ENCODE measurements around the gene DAB1.

Gene DAB1

GRCh38 chr1:57163325-57163724 lies 260.5 kb downstream of the DAB1 start:
- Histone ChIP-seq H3K4ac (ENCODE audit: low read length) (no peak overlapping the region), H3K14ac (ENCODE audit: low read length) (no peak overlapping the region), H2BK12ac (ENCODE audit: low read length) (no peak overlapping the region), H3K79me1 (ENCODE audit: low read depth, low read length) (no peaks in the 10 kb centered on the region), H3K4me1 (ENCODE audit: control insufficient read depth in 2 of 2, insufficient read depth in 1 of 2, low read depth in 1 of 2, low read length in 2 of 2) (peaks cover 8 to 11% of the 10 kb centered on the region in 2 donors), H2BK5ac (ENCODE audit: low read length) (no peak overlapping the region), H2BK120ac (ENCODE audit: low read depth, low read length) (no peak overlapping the region), H3K18ac (ENCODE audit: low read length) (peak overlapping the region; percentile 67), H3K23ac (ENCODE audit: low read depth, low read length, poor library complexity) (no peak overlapping the region), H4K91ac (ENCODE audit: low read depth, low read length, poor library complexity) (no peak overlapping the region), H3K4me3 (ENCODE audit: low read length in 2 of 2) (no peak overlapping the region), H3K27ac (replicated peaks; ENCODE audit: low read length) (no peak overlapping the region), H2AK5ac (ENCODE audit: low read depth, low read length) (peak overlapping the region; percentile 24), H3K4me2 (ENCODE audit: insufficient read depth, low read length, poor library complexity, severe bottlenecking) (no peak overlapping the region), H2AFZ (ENCODE audit: low read length) (no peak overlapping the region), H3K9me3 (replicated peaks in 1 of 2; ENCODE audit: control insufficient read depth in 2 of 2, insufficient read depth in 1 of 2, low read depth in 1 of 2, low read length in 2 of 2) (no peaks in the 10 kb centered on the region), H3K27me3 (ENCODE audit: control insufficient read depth in 3 of 3, insufficient read depth in 3 of 3, low read depth in 1 of 3, low read length in 3 of 3) (no peaks in the 10 kb centered on the region), H3K36me3 (replicated peaks in 1 of 2; ENCODE audit: control insufficient read depth in 2 of 2, insufficient read depth in 2 of 2, low read length in 2 of 2) (no peaks in the 10 kb centered on the region), H3K9ac (ENCODE audit: low read depth, low read length, poor library complexity) (no peak overlapping the region), H2BK15ac (ENCODE audit: low read length) (no peak overlapping the region), H4K8ac (ENCODE audit: low read depth, low read length) (no peak overlapping the region)
- no peak for DNase-seq (ENCODE audit: low spot score)
- WGBS, 2 donors (ENCODE audit: extremely low coverage in 2 of 2, insufficient read length in 2 of 2, insufficient replicate concordance in 1 of 2), result no CpG with 5 or more reads among the region's 5 CpGs

GRCh38 chr1:57162607-57163261 lies 261.1 kb downstream of the DAB1 start:
- WGBS, 2 donors (ENCODE audit: extremely low coverage in 2 of 2, insufficient read length in 2 of 2, insufficient replicate concordance in 1 of 2), result no CpG with 5 or more reads among the region's 4 CpGs
- Histone ChIP-seq H3K4me3 (ENCODE audit: low read length in 2 of 2) (no peak overlapping the region), H3K4me1 (ENCODE audit: control insufficient read depth in 2 of 2, insufficient read depth in 1 of 2, low read depth in 1 of 2, low read length in 2 of 2) (peaks cover 11 to 12% of the 10 kb centered on the region in 2 donors), H3K27ac (replicated peaks; ENCODE audit: low read length) (no peak overlapping the region), H2BK12ac (ENCODE audit: low read length) (no peak overlapping the region), H3K9ac (ENCODE audit: low read depth, low read length, poor library complexity) (no peak overlapping the region), H2AK5ac (ENCODE audit: low read depth, low read length) (no peak overlapping the region), H3K36me3 (replicated peaks in 1 of 2; ENCODE audit: control insufficient read depth in 2 of 2, insufficient read depth in 2 of 2, low read length in 2 of 2) (no peaks in the 10 kb centered on the region), H3K4me2 (ENCODE audit: insufficient read depth, low read length, poor library complexity, severe bottlenecking) (no peak overlapping the region), H2AFZ (ENCODE audit: low read length) (no peak overlapping the region), H3K79me1 (ENCODE audit: low read depth, low read length) (no peaks in the 10 kb centered on the region), H2BK120ac (ENCODE audit: low read depth, low read length) (no peak overlapping the region), H3K27me3 (ENCODE audit: control insufficient read depth in 3 of 3, insufficient read depth in 3 of 3, low read depth in 1 of 3, low read length in 3 of 3) (no peaks in the 10 kb centered on the region), H3K9me3 (replicated peaks in 1 of 2; ENCODE audit: control insufficient read depth in 2 of 2, insufficient read depth in 1 of 2, low read depth in 1 of 2, low read length in 2 of 2) (no peaks in the 10 kb centered on the region), H2BK15ac (ENCODE audit: low read length) (no peak overlapping the region), H4K91ac (ENCODE audit: low read depth, low read length, poor library complexity) (no peak overlapping the region), H3K4ac (ENCODE audit: low read length) (no peak overlapping the region), H3K18ac (ENCODE audit: low read length) (peak overlapping the region; percentile 55), H3K14ac (ENCODE audit: low read length) (no peak overlapping the region), H2BK5ac (ENCODE audit: low read length) (no peak overlapping the region), H3K23ac (ENCODE audit: low read depth, low read length, poor library complexity) (no peak overlapping the region), H4K8ac (ENCODE audit: low read depth, low read length) (no peak overlapping the region)
- no peak for DNase-seq (ENCODE audit: low spot score)

GRCh38 chr1:57160594-57160993 lies 263.3 kb downstream of the DAB1 start:
- H3K27ac ChIP-seq (replicated peaks; ENCODE audit: low read length), result no peak overlapping the region
- no peak overlapping the region for H4K8ac ChIP-seq (ENCODE audit: low read depth, low read length)
- H3K79me1 ChIP-seq (ENCODE audit: low read depth, low read length), result no peaks in the 10 kb centered on the region
- H3K4ac ChIP-seq (ENCODE audit: low read length), result no peak overlapping the region
- no peak overlapping the region for H3K4me2 ChIP-seq (ENCODE audit: insufficient read depth, low read length, poor library complexity, severe bottlenecking)
- H3K4me1 ChIP-seq (ENCODE audit: control insufficient read depth in 2 of 2, insufficient read depth in 1 of 2, low read depth in 1 of 2, low read length in 2 of 2), result peaks cover 11 to 13% of the 10 kb centered on the region in 2 donors
- H3K4me3 ChIP-seq (ENCODE audit: low read length in 2 of 2), result no peak overlapping the region
- H3K27me3 ChIP-seq (ENCODE audit: control insufficient read depth in 3 of 3, insufficient read depth in 3 of 3, low read depth in 1 of 3, low read length in 3 of 3), result no peaks in the 10 kb centered on the region
- no peak overlapping the region for H3K14ac ChIP-seq (ENCODE audit: low read length)
- no peak overlapping the region for H3K9ac ChIP-seq (ENCODE audit: low read depth, low read length, poor library complexity)
- no peak overlapping the region for H4K91ac ChIP-seq (ENCODE audit: low read depth, low read length, poor library complexity)
- H2AK5ac ChIP-seq (ENCODE audit: low read depth, low read length), result no peak overlapping the region
- no CpG with 5 or more reads among the region's 4 CpGs for WGBS, 2 donors (ENCODE audit: extremely low coverage in 2 of 2, insufficient read length in 2 of 2, insufficient replicate concordance in 1 of 2)
- H3K9me3 ChIP-seq (replicated peaks in 1 of 2; ENCODE audit: control insufficient read depth in 2 of 2, insufficient read depth in 1 of 2, low read depth in 1 of 2, low read length in 2 of 2), result no peaks in the 10 kb centered on the region
- no peak overlapping the region for H2BK120ac ChIP-seq (ENCODE audit: low read depth, low read length)
- no peaks in the 10 kb centered on the region for H3K36me3 ChIP-seq (replicated peaks in 1 of 2; ENCODE audit: control insufficient read depth in 2 of 2, insufficient read depth in 2 of 2, low read length in 2 of 2)
- H2AFZ ChIP-seq (ENCODE audit: low read length), result no peak overlapping the region
- H2BK5ac ChIP-seq (ENCODE audit: low read length), result no peak overlapping the region
- no peak for DNase-seq (ENCODE audit: low spot score)
- no peak overlapping the region for H3K18ac ChIP-seq (ENCODE audit: low read length)
- no peak overlapping the region for H2BK12ac ChIP-seq (ENCODE audit: low read length)
- H3K23ac ChIP-seq (ENCODE audit: low read depth, low read length, poor library complexity), result no peak overlapping the region
- no peak overlapping the region for H2BK15ac ChIP-seq (ENCODE audit: low read length)

- no peak overlapping the region for H2BK15ac ChIP-seq (ENCODE audit: low read length)
- no peaks in the 10 kb centered on the region for H3K27me3 ChIP-seq (ENCODE audit: control insufficient read depth in 3 of 3, insufficient read depth in 3 of 3, low read depth in 1 of 3, low read length in 3 of 3)
- H3K9ac ChIP-seq (ENCODE audit: low read depth, low read length, poor library complexity), result no peak overlapping the region
- H2AFZ ChIP-seq (ENCODE audit: low read length), result no peak overlapping the region
- H2AK5ac ChIP-seq (ENCODE audit: low read depth, low read length), result no peak overlapping the region
- H4K91ac ChIP-seq (ENCODE audit: low read depth, low read length, poor library complexity), result no peak overlapping the region
- no peak overlapping the region for H2BK5ac ChIP-seq (ENCODE audit: low read length)
- no peak overlapping the region for H2BK120ac ChIP-seq (ENCODE audit: low read depth, low read length)
- no peaks in the 10 kb centered on the region for H3K36me3 ChIP-seq (replicated peaks in 1 of 2; ENCODE audit: control insufficient read depth in 2 of 2, insufficient read depth in 2 of 2, low read length in 2 of 2)
- H3K18ac ChIP-seq (ENCODE audit: low read length), result no peak overlapping the region
- H3K79me1 ChIP-seq (ENCODE audit: low read depth, low read length), result no peaks in the 10 kb centered on the region
- no peak overlapping the region for H3K4ac ChIP-seq (ENCODE audit: low read length)
- no CpG with 5 or more reads among the region's 1 CpG for WGBS, 2 donors (ENCODE audit: extremely low coverage in 2 of 2, insufficient read length in 2 of 2, insufficient replicate concordance in 1 of 2)
- H4K8ac ChIP-seq (ENCODE audit: low read depth, low read length), result no peak overlapping the region
- no peak overlapping the region for H2BK12ac ChIP-seq (ENCODE audit: low read length)
- H3K27ac ChIP-seq (replicated peaks; ENCODE audit: low read length), result no peak overlapping the region
- DNase-seq (ENCODE audit: low spot score), result no peak
- H3K4me1 ChIP-seq (ENCODE audit: control insufficient read depth in 2 of 2, insufficient read depth in 1 of 2, low read depth in 1 of 2, low read length in 2 of 2), result peaks cover 9 to 13% of the 10 kb centered on the region in 2 donors
- H3K4me2 ChIP-seq (ENCODE audit: insufficient read depth, low read length, poor library complexity, severe bottlenecking), result no peak overlapping the region
- no peak overlapping the region for H3K23ac ChIP-seq (ENCODE audit: low read depth, low read length, poor library complexity)
- no peak overlapping the region for H3K4me3 ChIP-seq (ENCODE audit: low read length in 2 of 2)
- H3K14ac ChIP-seq (ENCODE audit: low read length), result no peak overlapping the region
- no peaks in the 10 kb centered on the region for H3K9me3 ChIP-seq (replicated peaks in 1 of 2; ENCODE audit: control insufficient read depth in 2 of 2, insufficient read depth in 1 of 2, low read depth in 1 of 2, low read length in 2 of 2)
These were observed 265.3 kb downstream of the DAB1 start for GRCh38 chr1:57158604-57158998.

Measured in neuronal stem cell (in vitro differentiated cells).